Neural progenitor cell (in vitro differentiated cells): ENCODE measurements around the gene STRIP2. TPM values are rescaled to one million over a fixed set of nuclear protein-coding genes. Genes with fewer than 3 reads are reported as not detected.

ENCODE experiments used
- DNase-seq: peaks from one replicate; pipeline ENCODE4 v3.0.0-alpha.2; 2016; ENCODE audit warnings: low spot score
- H2AFZ ChIP-seq: fragments of 200-600 bp; sonication (generic); replicated peaks from 2 replicates; pipeline ENCODE4 v1.6.1; 2016; ENCODE audit warnings: antibody characterized with exemption
- H3F3A ChIP-seq: fragments of 200-600 bp; sonication (generic); 2 replicates; pipeline ENCODE4 v1.6.1; 2016; ENCODE audit warnings: antibody characterized with exemption, low read depth
- H3K27ac ChIP-seq: fragments of 200-600 bp; sonication (generic); 2 replicates; pipeline ENCODE4 v1.5.1; 2016; ENCODE audit warnings: mild to moderate bottlenecking
- H3K27me3 ChIP-seq: fragments of 200-600 bp; sonication (generic); 2 replicates; pipeline ENCODE4 v1.6.1; 2016; ENCODE audit warnings: mild to moderate bottlenecking, moderate library complexity
- H3K36me3 ChIP-seq: fragments of 200-600 bp; sonication (generic); 2 replicates; pipeline ENCODE4 v1.5.1; 2016
- H3K4me1 ChIP-seq: fragments of 200-600 bp; sonication (generic); 2 replicates; pipeline ENCODE4 v1.6.1; 2016; ENCODE audit warnings: mixed run types
- H3K4me2 ChIP-seq: fragments of 200-600 bp; sonication (generic); 2 replicates; pipeline ENCODE4 v1.6.1; 2016
- H3K4me3 ChIP-seq: fragments of 200-600 bp; sonication (generic); 2 replicates; pipeline ENCODE4 v1.5.1; 2016
- H3K79me2 ChIP-seq: fragments of 200-600 bp; sonication (generic); 2 replicates; pipeline ENCODE4 v1.6.1; 2016; ENCODE audit warnings: low read depth
- H3K9ac ChIP-seq: fragments of 200-600 bp; sonication (generic); 2 replicates; pipeline ENCODE4 v1.6.1; 2016
- H3K9me3 ChIP-seq: fragments of 200-600 bp; sonication (generic); 2 replicates; pipeline ENCODE4 v1.5.1; 2016; ENCODE audit warnings: low read depth
- H4K20me1 ChIP-seq: fragments of 200-600 bp; sonication (generic); 2 replicates; pipeline ENCODE4 v1.6.1; 2016; ENCODE audit warnings: low read depth
- H3K27ac Mint-ChIP-seq: 3 replicates; pipeline ENCODE4 v1.8.0; 2021; ENCODE audit warnings: mixed read lengths
- H3K27me3 Mint-ChIP-seq: 2 replicates; pipeline ENCODE4 v1.8.0; 2022; ENCODE audit warnings: low read depth, mild to moderate bottlenecking, inconsistent platforms, moderate library complexity, mixed read lengths; ENCODE audit not compliant: insufficient read depth
- H3K36me3 Mint-ChIP-seq: 3 replicates; pipeline ENCODE4 v1.8.0; 2021; ENCODE audit warnings: mixed read lengths
- H3K4me1 Mint-ChIP-seq: 3 replicates; pipeline ENCODE4 v1.8.0; 2021; ENCODE audit warnings: mixed read lengths
- H3K4me3 Mint-ChIP-seq: 3 replicates; pipeline ENCODE4 v1.8.0; 2021; ENCODE audit warnings: mild to moderate bottlenecking, moderate library complexity, mixed read lengths
- H3K9me3 Mint-ChIP-seq: 3 replicates; pipeline ENCODE4 v1.8.0; 2020; ENCODE audit warnings: mixed read lengths
- EZH2 ChIP-seq: fragments of 200-600 bp; sonication (generic); IDR thresholded peaks from 2 replicates; pipeline ENCODE4 v1.6.1; 2017; ENCODE audit warnings: antibody characterized with exemption, mild to moderate bottlenecking, moderate library complexity
- EZH2phosphoT487 ChIP-seq: fragments of 200-600 bp; sonication (generic); IDR thresholded peaks from 2 replicates; pipeline ENCODE4 v1.6.1; 2017; ENCODE audit warnings: antibody characterized with exemption
- total RNA-seq: library from RNA; depleted of rRNA; stranded (reverse); fragments of >200 nt; gene quantifications from 2 replicates; pipeline ENCODE4 v1.2.3, GENCODE V29; 2015; ENCODE audit warnings: low replicate concordance
- TF ChIP-seq, protein P1 (sequence below): fragments of 200-600 bp; sonication (generic); IDR thresholded peaks from 2 replicates; pipeline ENCODE4 v1.5.1; 2017; ENCODE audit warnings: antibody characterized with exemption, mild to moderate bottlenecking

The STRIP2 gene
- total RNA-seq, 1 donor from 2014 or later: 11.6 TPM

DNA sequence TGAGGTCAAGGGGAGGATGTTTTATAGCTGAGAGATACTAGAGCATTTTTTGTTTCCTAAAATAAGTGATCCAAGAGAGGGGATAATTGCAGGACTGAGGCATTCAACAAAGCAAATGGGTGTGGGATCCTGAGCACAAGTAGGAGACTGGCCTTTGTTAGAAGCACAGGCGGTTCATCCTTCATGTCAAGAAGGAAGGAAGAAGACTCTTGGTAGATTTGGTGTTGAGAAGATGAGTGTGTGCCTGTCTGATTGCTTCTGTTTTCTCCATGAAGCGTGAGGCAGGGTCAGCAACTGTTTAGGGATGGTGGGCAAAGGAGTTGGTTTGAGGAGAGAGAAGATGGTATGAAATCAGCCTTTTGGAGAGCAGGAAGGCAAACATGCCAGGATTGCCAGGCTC is 27.6 kb downstream of the STRIP2 start:
- Histone ChIP-seq H4K20me1 (no peaks in the 10 kb centered on the region), H3K36me3 (no peaks in the 10 kb centered on the region), H3K4me2 (no peak overlapping the region), H3K79me2 (no peaks in the 10 kb centered on the region), H3K27ac (no peak overlapping the region), H3K27me3 (no peaks in the 10 kb centered on the region), H3F3A (no peaks in the 10 kb centered on the region), H3K4me1 (no peaks in the 10 kb centered on the region), H3K4me3 (no peak overlapping the region), H2AFZ (no peak overlapping the region), H3K9ac (no peak overlapping the region), H3K9me3 (no peaks in the 10 kb centered on the region)
- H3K27ac Mint-ChIP-seq: no peak overlapping the region
- no peaks in the 10 kb centered on the region for H3K4me1 Mint-ChIP-seq
- H3K36me3 Mint-ChIP-seq: peaks cover 2% of the 10 kb centered on the region
- H3K4me3 Mint-ChIP-seq: no peak overlapping the region
- no peak for TF ChIP-seq EZH2
- no peak for TF ChIP-seq EZH2phosphoT487
- TF ChIP-seq, protein P1, sequence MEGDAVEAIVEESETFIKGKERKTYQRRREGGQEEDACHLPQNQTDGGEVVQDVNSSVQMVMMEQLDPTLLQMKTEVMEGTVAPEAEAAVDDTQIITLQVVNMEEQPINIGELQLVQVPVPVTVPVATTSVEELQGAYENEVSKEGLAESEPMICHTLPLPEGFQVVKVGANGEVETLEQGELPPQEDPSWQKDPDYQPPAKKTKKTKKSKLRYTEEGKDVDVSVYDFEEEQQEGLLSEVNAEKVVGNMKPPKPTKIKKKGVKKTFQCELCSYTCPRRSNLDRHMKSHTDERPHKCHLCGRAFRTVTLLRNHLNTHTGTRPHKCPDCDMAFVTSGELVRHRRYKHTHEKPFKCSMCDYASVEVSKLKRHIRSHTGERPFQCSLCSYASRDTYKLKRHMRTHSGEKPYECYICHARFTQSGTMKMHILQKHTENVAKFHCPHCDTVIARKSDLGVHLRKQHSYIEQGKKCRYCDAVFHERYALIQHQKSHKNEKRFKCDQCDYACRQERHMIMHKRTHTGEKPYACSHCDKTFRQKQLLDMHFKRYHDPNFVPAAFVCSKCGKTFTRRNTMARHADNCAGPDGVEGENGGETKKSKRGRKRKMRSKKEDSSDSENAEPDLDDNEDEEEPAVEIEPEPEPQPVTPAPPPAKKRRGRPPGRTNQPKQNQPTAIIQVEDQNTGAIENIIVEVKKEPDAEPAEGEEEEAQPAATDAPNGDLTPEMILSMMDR: no peak
- DNase-seq: no peak
- no peaks in the 10 kb centered on the region for H3K27me3 Mint-ChIP-seq
- H3K9me3 Mint-ChIP-seq: no peaks in the 10 kb centered on the region

DNA sequence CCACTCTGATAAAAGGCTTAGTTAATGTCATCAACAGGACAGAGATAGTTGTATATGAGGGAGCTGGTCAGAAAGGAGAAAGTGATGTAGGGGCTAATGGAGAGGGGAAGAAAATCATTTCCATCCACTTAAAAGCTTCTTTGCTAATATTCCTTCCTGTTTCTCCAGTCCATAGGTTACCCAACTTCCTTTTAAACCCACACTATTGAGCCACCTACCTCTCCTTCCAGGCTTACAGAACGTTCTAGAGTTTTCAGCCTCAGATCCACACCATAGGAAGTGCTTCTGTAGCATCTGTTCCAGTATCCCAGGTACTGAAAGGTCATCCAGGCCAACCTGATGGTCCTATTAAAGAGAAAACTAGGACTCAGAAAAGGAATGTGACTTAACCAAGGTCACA is 28.2 kb downstream of the STRIP2 start:
- Histone ChIP-seq H3K4me2 (no peak overlapping the region), H3K9ac (no peak overlapping the region), H3K79me2 (no peaks in the 10 kb centered on the region), H3K9me3 (no peaks in the 10 kb centered on the region), H3K36me3 (no peaks in the 10 kb centered on the region), H3K27me3 (no peaks in the 10 kb centered on the region), H3K4me3 (no peak overlapping the region), H4K20me1 (no peaks in the 10 kb centered on the region), H3K4me1 (no peaks in the 10 kb centered on the region), H3K27ac (no peak overlapping the region), H3F3A (no peaks in the 10 kb centered on the region), H2AFZ (no peak overlapping the region)
- no peak overlapping the region for H3K27ac Mint-ChIP-seq
- TF ChIP-seq EZH2phosphoT487 (no peak), EZH2 (no peak)
- TF ChIP-seq, protein P1: no peak
- no peaks in the 10 kb centered on the region for H3K9me3 Mint-ChIP-seq
- peaks cover 2% of the 10 kb centered on the region for H3K36me3 Mint-ChIP-seq
- H3K4me3 Mint-ChIP-seq: no peak overlapping the region
- no peaks in the 10 kb centered on the region for H3K4me1 Mint-ChIP-seq
- no peaks in the 10 kb centered on the region for H3K27me3 Mint-ChIP-seq
- no peak for DNase-seq

DNA sequence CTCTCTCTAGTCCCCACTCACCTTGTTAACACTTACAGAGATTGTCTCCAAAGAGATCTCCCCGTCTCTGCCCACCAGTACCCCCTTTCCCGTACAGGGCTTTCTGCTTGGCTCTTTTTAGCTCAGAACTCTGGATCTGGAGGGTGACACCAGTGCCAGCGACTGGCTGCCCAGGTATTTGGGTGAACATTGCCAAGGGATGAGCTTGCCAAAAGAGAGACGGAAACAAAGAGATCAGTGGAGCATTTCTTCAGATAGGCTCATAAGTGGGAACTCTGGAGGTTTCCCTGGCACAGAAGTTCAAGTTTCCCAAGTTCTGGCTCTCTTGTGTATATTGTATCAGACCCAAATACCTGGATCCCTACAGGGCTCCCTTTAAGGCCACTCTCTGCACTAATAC is 30.0 kb downstream of the STRIP2 start:
- no peak for DNase-seq
- H3K27me3 ChIP-seq: no peaks in the 10 kb centered on the region
- TF ChIP-seq, protein P1: no peak
- no peak for TF ChIP-seq EZH2phosphoT487
- no peak for TF ChIP-seq EZH2
- no peaks in the 10 kb centered on the region for H3K9me3 ChIP-seq
- Mint-ChIP-seq H3K9me3 (no peaks in the 10 kb centered on the region), H3K27ac (no peak overlapping the region), H3K4me3 (no peak overlapping the region), H3K4me1 (no peaks in the 10 kb centered on the region), H3K36me3 (peaks cover 2% of the 10 kb centered on the region), H3K27me3 (no peaks in the 10 kb centered on the region)
- H3K4me3 ChIP-seq: no peak overlapping the region
- H3K4me1 ChIP-seq: no peaks in the 10 kb centered on the region
- H3K27ac ChIP-seq: no peak overlapping the region
- no peaks in the 10 kb centered on the region for H3F3A ChIP-seq
- H3K9ac ChIP-seq: no peak overlapping the region
- no peaks in the 10 kb centered on the region for H3K36me3 ChIP-seq
- H3K4me2 ChIP-seq: no peak overlapping the region
- H3K79me2 ChIP-seq: no peaks in the 10 kb centered on the region
- no peaks in the 10 kb centered on the region for H4K20me1 ChIP-seq
- H2AFZ ChIP-seq: no peak overlapping the region

DNA sequence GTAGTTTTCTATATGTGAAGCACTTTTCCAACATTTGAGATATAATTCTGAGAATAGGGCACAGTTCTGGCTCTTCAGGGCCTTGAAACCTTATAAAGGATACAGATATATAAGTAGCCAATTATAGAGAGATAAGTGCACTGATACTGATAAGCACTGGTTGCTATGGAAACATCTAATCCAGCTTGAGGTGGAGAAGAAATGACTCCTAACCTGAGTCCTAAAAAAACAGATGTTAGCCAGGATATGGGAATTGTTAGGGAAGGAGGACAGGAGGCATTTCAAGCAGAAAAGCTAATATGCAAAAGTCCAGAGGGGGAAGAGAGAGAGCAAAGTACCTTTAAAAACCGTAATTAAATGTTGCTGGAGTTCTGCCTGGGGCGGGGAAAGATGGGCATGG is 30.8 kb downstream of the STRIP2 start:
- H3K9me3 ChIP-seq: no peaks in the 10 kb centered on the region
- Mint-ChIP-seq H3K27ac (no peak overlapping the region), H3K4me3 (no peak overlapping the region), H3K9me3 (no peaks in the 10 kb centered on the region), H3K4me1 (no peaks in the 10 kb centered on the region), H3K36me3 (peaks cover 2% of the 10 kb centered on the region), H3K27me3 (no peaks in the 10 kb centered on the region)
- no peak overlapping the region for H2AFZ ChIP-seq
- no peak overlapping the region for H3K9ac ChIP-seq
- H4K20me1 ChIP-seq: no peaks in the 10 kb centered on the region
- no peaks in the 10 kb centered on the region for H3K4me1 ChIP-seq
- no peaks in the 10 kb centered on the region for H3F3A ChIP-seq
- DNase-seq: no peak
- no peak overlapping the region for H3K4me2 ChIP-seq
- TF ChIP-seq EZH2: no peak
- no peak for TF ChIP-seq EZH2phosphoT487
- TF ChIP-seq, protein P1: no peak
- H3K79me2 ChIP-seq: no peaks in the 10 kb centered on the region
- no peaks in the 10 kb centered on the region for H3K27me3 ChIP-seq
- H3K36me3 ChIP-seq: no peaks in the 10 kb centered on the region
- no peak overlapping the region for H3K4me3 ChIP-seq
- no peak overlapping the region for H3K27ac ChIP-seq
